Neural cell (in vitro differentiated cells): Measurements from ENCODE around the gene DNAAF2.

Experiments used
- EP300 ChIP-seq: fragments of 450-650 bp; conservative IDR thresholded peaks from 2 replicates; pipeline ENCODE4 v1.6.1; 2014; ENCODE audit warnings: antibody characterized with exemption, mild to moderate bottlenecking, moderate library complexity; ENCODE audit not compliant: poor library complexity, severe bottlenecking
- EZH2 ChIP-seq: fragments of 200-600, 300-800 bp; shearing (Covaris generic), sonication (generic); IDR thresholded peaks from 2 replicates; pipeline ENCODE4 v1.6.1; 2014; ENCODE audit warnings: antibody characterized with exemption, low read length, borderline replicate concordance, mild to moderate bottlenecking; ENCODE audit not compliant: insufficient read depth, poor library complexity, severe bottlenecking
- POLR2AphosphoS5 ChIP-seq: IDR thresholded peaks from 2 replicates; pipeline ENCODE4 v1.6.1; 2012
- RAD21 ChIP-seq: fragments of 450-650 bp; conservative IDR thresholded peaks from 2 replicates; pipeline ENCODE4 v1.6.1; 2014; ENCODE audit warnings: antibody characterized with exemption, mild to moderate bottlenecking, moderate library complexity
- SMC3 ChIP-seq: fragments of 450-650 bp; conservative IDR thresholded peaks from 2 replicates; pipeline ENCODE4 v1.6.1; 2014; ENCODE audit warnings: antibody characterized with exemption, mild to moderate bottlenecking, moderate library complexity; ENCODE audit not compliant: poor library complexity
- TAF1 ChIP-seq: IDR thresholded peaks from 2 replicates; pipeline ENCODE4 v1.6.1; 2012; ENCODE audit warnings: low read depth
- TF ChIP-seq, protein P1 (sequence below): fragments of 450-650 bp; IDR thresholded peaks from 2 replicates; pipeline ENCODE4 v1.5.1; 2014; ENCODE audit warnings: antibody characterized with exemption, mild to moderate bottlenecking, moderate library complexity; ENCODE audit not compliant: poor library complexity, severe bottlenecking
- TF ChIP-seq, protein P2 (sequence below): IDR thresholded peaks from 2 replicates; pipeline ENCODE4 v1.6.1; 2012; ENCODE audit warnings: borderline replicate concordance

DNA sequence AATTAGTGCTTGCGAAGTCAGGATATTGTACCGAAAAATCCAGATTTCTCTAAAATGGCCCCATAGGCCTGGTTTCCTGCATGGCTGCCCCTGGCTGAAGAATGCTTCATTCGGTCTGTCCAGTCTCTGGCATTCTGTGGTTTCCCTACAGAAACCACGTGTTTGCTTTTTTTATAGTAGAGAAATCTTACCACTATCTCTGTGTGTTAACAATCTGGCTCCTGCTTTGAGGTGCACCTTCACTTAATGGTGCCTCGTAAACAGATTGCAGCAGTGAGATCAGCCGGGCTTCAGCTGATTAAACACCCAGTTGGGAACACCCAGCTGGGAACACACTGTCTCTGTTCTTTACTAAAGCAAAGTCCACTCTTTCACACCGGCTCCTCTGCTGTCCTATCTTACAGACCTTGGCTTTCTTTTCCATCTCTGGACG, 6.7 kb upstream of the DNAAF2 start:
- TF ChIP-seq, protein P1, sequence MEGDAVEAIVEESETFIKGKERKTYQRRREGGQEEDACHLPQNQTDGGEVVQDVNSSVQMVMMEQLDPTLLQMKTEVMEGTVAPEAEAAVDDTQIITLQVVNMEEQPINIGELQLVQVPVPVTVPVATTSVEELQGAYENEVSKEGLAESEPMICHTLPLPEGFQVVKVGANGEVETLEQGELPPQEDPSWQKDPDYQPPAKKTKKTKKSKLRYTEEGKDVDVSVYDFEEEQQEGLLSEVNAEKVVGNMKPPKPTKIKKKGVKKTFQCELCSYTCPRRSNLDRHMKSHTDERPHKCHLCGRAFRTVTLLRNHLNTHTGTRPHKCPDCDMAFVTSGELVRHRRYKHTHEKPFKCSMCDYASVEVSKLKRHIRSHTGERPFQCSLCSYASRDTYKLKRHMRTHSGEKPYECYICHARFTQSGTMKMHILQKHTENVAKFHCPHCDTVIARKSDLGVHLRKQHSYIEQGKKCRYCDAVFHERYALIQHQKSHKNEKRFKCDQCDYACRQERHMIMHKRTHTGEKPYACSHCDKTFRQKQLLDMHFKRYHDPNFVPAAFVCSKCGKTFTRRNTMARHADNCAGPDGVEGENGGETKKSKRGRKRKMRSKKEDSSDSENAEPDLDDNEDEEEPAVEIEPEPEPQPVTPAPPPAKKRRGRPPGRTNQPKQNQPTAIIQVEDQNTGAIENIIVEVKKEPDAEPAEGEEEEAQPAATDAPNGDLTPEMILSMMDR: no peak
- no peak for TF ChIP-seq EP300
- TF ChIP-seq EZH2: no peak
- TF ChIP-seq TAF1: no peak
- TF ChIP-seq POLR2AphosphoS5: no peak
- TF ChIP-seq SMC3: no peak
- TF ChIP-seq, protein P2, sequence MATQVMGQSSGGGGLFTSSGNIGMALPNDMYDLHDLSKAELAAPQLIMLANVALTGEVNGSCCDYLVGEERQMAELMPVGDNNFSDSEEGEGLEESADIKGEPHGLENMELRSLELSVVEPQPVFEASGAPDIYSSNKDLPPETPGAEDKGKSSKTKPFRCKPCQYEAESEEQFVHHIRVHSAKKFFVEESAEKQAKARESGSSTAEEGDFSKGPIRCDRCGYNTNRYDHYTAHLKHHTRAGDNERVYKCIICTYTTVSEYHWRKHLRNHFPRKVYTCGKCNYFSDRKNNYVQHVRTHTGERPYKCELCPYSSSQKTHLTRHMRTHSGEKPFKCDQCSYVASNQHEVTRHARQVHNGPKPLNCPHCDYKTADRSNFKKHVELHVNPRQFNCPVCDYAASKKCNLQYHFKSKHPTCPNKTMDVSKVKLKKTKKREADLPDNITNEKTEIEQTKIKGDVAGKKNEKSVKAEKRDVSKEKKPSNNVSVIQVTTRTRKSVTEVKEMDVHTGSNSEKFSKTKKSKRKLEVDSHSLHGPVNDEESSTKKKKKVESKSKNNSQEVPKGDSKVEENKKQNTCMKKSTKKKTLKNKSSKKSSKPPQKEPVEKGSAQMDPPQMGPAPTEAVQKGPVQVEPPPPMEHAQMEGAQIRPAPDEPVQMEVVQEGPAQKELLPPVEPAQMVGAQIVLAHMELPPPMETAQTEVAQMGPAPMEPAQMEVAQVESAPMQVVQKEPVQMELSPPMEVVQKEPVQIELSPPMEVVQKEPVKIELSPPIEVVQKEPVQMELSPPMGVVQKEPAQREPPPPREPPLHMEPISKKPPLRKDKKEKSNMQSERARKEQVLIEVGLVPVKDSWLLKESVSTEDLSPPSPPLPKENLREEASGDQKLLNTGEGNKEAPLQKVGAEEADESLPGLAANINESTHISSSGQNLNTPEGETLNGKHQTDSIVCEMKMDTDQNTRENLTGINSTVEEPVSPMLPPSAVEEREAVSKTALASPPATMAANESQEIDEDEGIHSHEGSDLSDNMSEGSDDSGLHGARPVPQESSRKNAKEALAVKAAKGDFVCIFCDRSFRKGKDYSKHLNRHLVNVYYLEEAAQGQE: no peak
- TF ChIP-seq RAD21: no peak
